Skeletal muscle tissue (tissue), 4 donors: ENCODE results near the gene SCG2. TPM values are rescaled to one million over a fixed set of nuclear protein-coding genes. Genes with fewer than 3 reads are reported as not detected.
A peak's percentile ranks its signal among the peaks of the same experiment; 100 is the strongest.

Experiments
- H3K27ac ChIP-seq: one replicate; pipeline ENCODE4 v1.7.0; 2013; ENCODE audit warnings: mild to moderate bottlenecking, low read depth, low read length, inconsistent platforms
- H3K27me3 ChIP-seq, 3 donors: one replicate each; pipeline ENCODE4 v1.7.0; 2013; ENCODE audit warnings: low read length in 3 of 3; ENCODE audit not compliant: control insufficient read depth in 3 of 3, insufficient read depth in 3 of 3
- H3K36me3 ChIP-seq, 3 donors: one replicate each; pipeline ENCODE4 v1.7.0; 2013; ENCODE audit warnings: low read length in 3 of 3; ENCODE audit not compliant: control insufficient read depth in 3 of 3, insufficient read depth in 3 of 3
- H3K4me1 ChIP-seq, 3 donors: one replicate each; pipeline ENCODE4 v1.7.0; 2013; ENCODE audit warnings: low read length in 3 of 3, mild to moderate bottlenecking in 3 of 3; ENCODE audit not compliant: control insufficient read depth in 3 of 3, insufficient read depth in 3 of 3
- H3K4me3 ChIP-seq, 3 donors: one replicate each; pipeline ENCODE4 v1.7.0; 2013; ENCODE audit warnings: low read length in 3 of 3
- H3K9ac ChIP-seq, 3 donors: one replicate each; pipeline ENCODE4 v1.7.0; 2013; ENCODE audit warnings: low read length in 3 of 3, mild to moderate bottlenecking in 3 of 3, moderate library complexity in 2 of 3, low read depth in 1 of 3
- H3K9me3 ChIP-seq, 3 donors: one replicate each; pipeline ENCODE4 v1.7.0; 2013; ENCODE audit warnings: low read length in 3 of 3; ENCODE audit not compliant: control insufficient read depth in 3 of 3
- total RNA-seq: library from RNA; depleted of rRNA; stranded (reverse); fragments of >200 nt; gene quantifications from one replicate; pipeline ENCODE4 v1.2.3, GENCODE V29; 2014
- donor health status: Osteomylitis.

SCG2 gene
- total RNA-seq, 1 donor from 2014 or later, result not detected

- Histone ChIP-seq H3K27me3 (no peaks in the 10 kb centered on the region), H3K27ac (no peak overlapping the region), H3K9me3 (no peaks in the 10 kb centered on the region), H3K4me1 (peaks cover 0 to 4% (median 3%) of the 10 kb centered on the region in 3 donors), H3K36me3 (no peaks in the 10 kb centered on the region), H3K4me3 (no peak overlapping the region), H3K9ac (no peak overlapping the region)
Measured at GRCh38 chr2:223587301-223587700, 14.9 kb downstream of the SCG2 start.

DNA sequence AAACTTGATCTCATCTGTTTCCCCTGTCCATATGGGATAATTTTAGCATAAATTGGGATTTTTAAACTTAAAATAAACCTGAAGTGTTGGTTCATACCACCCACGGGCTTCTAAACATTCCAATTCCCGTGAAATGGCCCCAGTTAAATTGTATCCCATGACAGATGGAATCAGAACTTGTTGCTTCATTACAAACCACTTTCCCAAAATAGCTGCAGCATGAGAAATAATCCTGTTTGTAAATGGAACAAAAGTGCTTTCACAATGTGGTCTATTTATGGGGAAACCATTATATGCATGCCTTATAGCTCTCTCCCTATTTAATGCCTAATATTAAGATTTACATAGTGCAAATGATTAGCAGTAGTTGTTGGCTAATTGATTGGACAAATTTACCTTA is 15.9 kb downstream of the SCG2 start:
- Histone ChIP-seq H3K27me3 (no peaks in the 10 kb centered on the region), H3K36me3 (no peaks in the 10 kb centered on the region), H3K4me3 (no peak overlapping the region), H3K4me1 (peaks cover 0 to 4% (median 3%) of the 10 kb centered on the region in 3 donors), H3K9ac (no peak overlapping the region), H3K27ac (no peak overlapping the region), H3K9me3 (no peaks in the 10 kb centered on the region)

DNA sequence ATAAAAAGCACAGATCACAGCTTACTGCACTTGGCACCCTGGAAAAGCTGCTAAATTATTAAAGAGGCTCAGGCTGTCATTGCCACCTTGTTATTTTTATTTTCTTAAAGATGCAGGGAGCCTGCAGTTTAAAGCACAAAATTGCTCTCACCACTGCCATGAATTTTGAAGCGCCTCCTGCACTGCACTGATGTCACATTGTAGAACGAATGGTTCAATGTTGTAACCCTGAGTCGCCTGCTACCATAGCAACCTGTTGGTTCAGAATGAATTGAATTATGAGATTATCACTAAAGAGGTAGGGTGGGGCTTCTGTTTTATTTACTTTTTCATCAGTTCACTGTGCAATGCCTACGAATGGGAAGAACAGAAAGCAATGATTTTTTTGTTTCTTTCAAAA is 16.5 kb downstream of the SCG2 start:
- Histone ChIP-seq H3K9me3 (no peaks in the 10 kb centered on the region), H3K4me3 (no peak overlapping the region), H3K27me3 (no peaks in the 10 kb centered on the region), H3K36me3 (no peaks in the 10 kb centered on the region), H3K9ac (no peak overlapping the region), H3K27ac (no peak overlapping the region), H3K4me1 (peaks cover 0 to 8% (median 3%) of the 10 kb centered on the region in 3 donors)

DNA sequence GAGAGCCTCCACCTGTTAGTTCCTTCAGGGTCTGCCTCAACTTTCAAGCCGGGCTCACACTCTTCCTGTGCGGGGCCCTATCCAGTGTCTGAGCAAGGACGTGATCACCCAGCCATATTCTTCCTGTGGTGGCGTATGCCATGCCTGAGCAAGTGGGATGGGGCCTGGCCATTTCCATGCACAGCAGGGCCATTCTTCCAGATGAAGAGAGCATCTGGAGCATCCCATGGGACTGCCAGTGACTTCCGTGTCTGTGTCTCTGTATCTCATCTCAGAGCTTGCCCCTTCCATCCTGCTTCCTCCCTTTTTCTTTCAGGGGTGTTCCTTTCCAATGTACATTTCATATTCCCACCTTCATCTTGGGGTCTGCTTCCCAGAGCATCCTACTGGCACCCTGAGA is 20.2 kb downstream of the SCG2 start:
- Histone ChIP-seq H3K9me3 (no peaks in the 10 kb centered on the region), H3K36me3 (no peaks in the 10 kb centered on the region), H3K27me3 (no peaks in the 10 kb centered on the region), H3K9ac (no peak overlapping the region), H3K4me3 (no peak overlapping the region), H3K27ac (no peak overlapping the region), H3K4me1 (peaks cover 0 to 8% (median 1%) of the 10 kb centered on the region in 3 donors)

GRCh38 chr2:223580951-223581350 is 21.2 kb downstream of the SCG2 start:
- Histone ChIP-seq H3K9me3 (no peaks in the 10 kb centered on the region), H3K4me3 (peak overlapping the region; percentile 13 to 57 (median 30)), H3K27me3 (no peaks in the 10 kb centered on the region), H3K36me3 (no peaks in the 10 kb centered on the region), H3K4me1 (peaks cover 0 to 3% (median 0%) of the 10 kb centered on the region in 3 donors), H3K27ac (no peak overlapping the region), H3K9ac (no peak overlapping the region)

GRCh38 chr2:223578846-223579245 is 23.3 kb downstream of the SCG2 start:
- no peak overlapping the region for H3K9ac ChIP-seq
- H3K4me3 ChIP-seq, result no peak overlapping the region
- no peaks in the 10 kb centered on the region for H3K27me3 ChIP-seq
- H3K27ac ChIP-seq, result no peak overlapping the region
- H3K4me1 ChIP-seq, result peaks cover 0 to 3% (median 0%) of the 10 kb centered on the region in 3 donors
- H3K36me3 ChIP-seq, result no peaks in the 10 kb centered on the region
- H3K9me3 ChIP-seq, result no peaks in the 10 kb centered on the region

DNA sequence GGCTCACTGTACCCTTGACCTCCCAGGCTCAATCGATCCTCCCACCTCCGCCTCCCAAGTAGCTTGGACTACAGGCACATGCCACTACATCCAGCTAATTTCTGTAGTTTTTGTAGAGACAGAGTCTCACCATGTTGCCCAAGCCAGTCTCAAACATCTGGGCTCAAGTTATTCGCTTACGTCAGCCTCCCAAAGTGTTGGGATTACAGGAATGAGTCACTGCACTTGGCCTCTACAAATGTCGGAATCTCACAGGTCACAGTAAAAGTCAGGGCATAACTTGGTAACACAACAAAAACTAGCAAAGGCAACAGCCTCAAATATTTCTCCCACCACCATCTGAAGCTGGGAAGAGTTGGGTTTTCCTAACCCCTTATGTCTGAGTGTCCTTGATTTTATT is 25.3 kb downstream of the SCG2 start:
- Histone ChIP-seq H3K27me3 (no peaks in the 10 kb centered on the region), H3K4me3 (no peak overlapping the region), H3K9me3 (no peaks in the 10 kb centered on the region), H3K27ac (peak overlapping the region; percentile 9), H3K36me3 (no peaks in the 10 kb centered on the region), H3K4me1 (peaks cover 0 to 3% (median 0%) of the 10 kb centered on the region in 3 donors), H3K9ac (no peak overlapping the region)

DNA sequence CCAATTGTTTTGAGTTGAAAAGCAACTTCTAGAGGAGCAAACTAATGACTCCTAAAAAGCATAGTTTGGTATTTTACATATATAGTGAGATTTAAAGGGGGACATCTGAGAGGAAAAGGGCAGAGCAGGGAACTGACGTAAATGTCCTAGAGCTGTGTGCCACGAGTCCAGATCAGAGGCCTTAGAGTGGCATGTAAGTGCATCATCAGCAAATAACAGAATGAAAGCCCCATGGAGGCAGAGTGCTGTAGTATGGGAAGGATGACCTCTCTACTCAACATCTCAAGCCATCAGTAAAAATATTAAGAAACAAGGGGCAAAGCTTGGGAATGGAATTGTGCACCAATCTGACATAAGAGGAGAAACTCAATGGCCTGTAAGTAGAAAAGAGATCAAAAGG is 31.4 kb downstream of the SCG2 start:
- Histone ChIP-seq H3K9me3 (no peaks in the 10 kb centered on the region), H3K27ac (no peak overlapping the region), H3K4me1 (no peaks in the 10 kb centered on the region), H3K27me3 (no peaks in the 10 kb centered on the region), H3K36me3 (no peaks in the 10 kb centered on the region), H3K9ac (no peak overlapping the region), H3K4me3 (no peak overlapping the region)

DNA sequence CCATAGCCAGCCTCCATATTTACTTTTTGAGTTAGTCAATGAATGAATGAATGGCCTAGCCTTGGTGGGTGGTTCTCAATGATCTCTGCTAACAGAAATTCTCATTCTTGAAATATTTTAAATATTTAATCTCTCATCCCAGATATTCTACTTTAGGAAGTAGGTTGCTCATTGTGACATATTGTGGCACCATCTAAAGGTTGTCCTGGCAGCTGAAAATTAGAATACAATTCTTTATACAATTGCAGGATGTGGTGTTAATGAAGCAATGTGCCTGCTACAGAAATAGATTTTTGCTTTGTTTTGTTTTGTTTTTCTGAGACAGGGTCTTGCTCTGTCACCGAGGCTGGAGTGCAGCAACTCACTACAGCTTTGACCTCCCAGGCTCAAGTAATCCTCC is 35.8 kb downstream of the SCG2 start:
- no peak overlapping the region for H3K27ac ChIP-seq
- no peak overlapping the region for H3K4me3 ChIP-seq
- no peaks in the 10 kb centered on the region for H3K9me3 ChIP-seq
- H3K27me3 ChIP-seq, result no peaks in the 10 kb centered on the region
- H3K36me3 ChIP-seq, result no peaks in the 10 kb centered on the region
- H3K4me1 ChIP-seq, result peaks cover 0 to 3% (median 2%) of the 10 kb centered on the region in 3 donors
- no peak overlapping the region for H3K9ac ChIP-seq

DNA sequence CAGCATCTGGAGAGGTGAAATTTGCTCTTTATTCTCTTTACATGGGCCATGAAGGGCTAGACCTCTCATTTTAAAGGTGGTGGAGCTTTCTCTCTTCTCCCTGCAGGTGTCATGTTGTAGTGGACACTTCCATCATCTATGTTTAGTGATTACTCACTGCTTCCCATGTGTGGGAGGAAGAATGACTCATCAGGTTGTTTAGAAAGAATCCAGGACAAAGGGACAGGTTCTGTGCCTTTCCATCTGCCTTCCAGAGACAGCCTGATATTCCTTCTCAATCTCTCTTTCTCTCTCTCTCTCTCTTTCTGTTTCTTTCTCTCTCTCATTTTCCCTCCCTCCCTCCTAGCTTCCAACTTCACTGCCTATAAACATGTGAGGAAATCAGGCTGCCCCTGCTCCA is 38.7 kb downstream of the SCG2 start:
- Histone ChIP-seq H3K4me3 (no peak overlapping the region), H3K27me3 (no peaks in the 10 kb centered on the region), H3K36me3 (no peaks in the 10 kb centered on the region), H3K9ac (no peak overlapping the region), H3K9me3 (no peaks in the 10 kb centered on the region), H3K4me1 (peaks cover 0 to 3% (median 2%) of the 10 kb centered on the region in 3 donors), H3K27ac (peak overlapping the region; percentile 51)

DNA sequence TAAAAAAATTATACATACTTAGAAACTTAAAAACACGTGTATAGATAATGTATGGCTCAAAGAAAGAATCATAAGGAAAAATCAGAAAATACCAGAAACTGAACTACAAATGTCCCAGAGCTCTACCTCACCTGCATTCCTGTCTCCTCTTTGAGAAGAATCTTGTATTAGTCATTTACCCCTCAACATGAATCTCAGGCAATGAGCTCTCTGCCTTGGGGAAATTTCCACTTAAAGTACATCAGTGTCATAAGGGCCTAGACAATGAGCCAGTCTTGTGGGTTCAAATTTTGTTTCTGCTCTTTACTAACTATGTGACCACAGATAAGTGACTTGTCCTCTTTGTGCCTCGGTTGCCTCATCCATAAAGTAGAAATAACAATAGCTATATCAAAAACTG is 40.1 kb downstream of the SCG2 start:
- Histone ChIP-seq H3K27me3 (no peaks in the 10 kb centered on the region), H3K9ac (no peak overlapping the region), H3K9me3 (no peaks in the 10 kb centered on the region), H3K4me3 (no peak overlapping the region), H3K36me3 (no peaks in the 10 kb centered on the region), H3K27ac (no peak overlapping the region), H3K4me1 (peaks cover 0 to 3% (median 2%) of the 10 kb centered on the region in 3 donors)
